RWPE2 (cell line): ENCODE results near the gene SIM2.
A peak's percentile ranks its signal among the peaks of the same experiment; 100 is the strongest.

Experiments used
- ATAC-seq: fragments of 200-7000 bp; cut with Tn5 transposase; 3 replicates; pipeline ENCODE4 v1.9.1; 2021; ENCODE audit warnings: low read depth
- DNase-seq: peaks from one replicate; pipeline ENCODE4 v3.0.0-alpha.2; 2020; ENCODE audit warnings: low spot score
- H3K27ac ChIP-seq: fragments of 450-650 bp; 2 replicates; pipeline ENCODE4 v1.5.1; 2017; ENCODE audit warnings: mild to moderate bottlenecking; ENCODE audit not compliant: poor library complexity, severe bottlenecking
- H3K27me3 ChIP-seq: fragments of 250-450 bp; sonication (Bioruptor Pico); 2 replicates; pipeline ENCODE4 v1.5.1; 2021; ENCODE audit warnings: mild to moderate bottlenecking, moderate library complexity; ENCODE audit not compliant: insufficient read depth, poor library complexity, severe bottlenecking
- H3K36me3 ChIP-seq: fragments of 250-450 bp; sonication (Bioruptor Pico); 2 replicates; pipeline ENCODE4 v1.5.1; 2020; ENCODE audit warnings: low read depth, mild to moderate bottlenecking, moderate library complexity
- H3K4me1 ChIP-seq: fragments of 250-450 bp; sonication (Bioruptor Pico); 2 replicates; pipeline ENCODE4 v1.5.1; 2021; ENCODE audit warnings: mild to moderate bottlenecking, moderate library complexity; ENCODE audit not compliant: insufficient read depth, poor library complexity, severe bottlenecking
- H3K4me3 ChIP-seq: fragments of 250-450 bp; sonication (Bioruptor Pico); 2 replicates; pipeline ENCODE4 v1.5.1; 2021; ENCODE audit warnings: mild to moderate bottlenecking, moderate library complexity; ENCODE audit not compliant: severe bottlenecking
- H3K9me3 ChIP-seq: fragments of 250-450 bp; sonication (Bioruptor Pico); 2 replicates; pipeline ENCODE4 v1.5.1; 2021; ENCODE audit warnings: mild to moderate bottlenecking, moderate library complexity; ENCODE audit not compliant: severe bottlenecking
- TF ChIP-seq, protein P1 (sequence below): fragments of 450-650 bp; IDR thresholded peaks from one replicate; pipeline ENCODE4 v1.5.1; 2017; ENCODE audit warnings: mild to moderate bottlenecking, moderate library complexity; ENCODE audit not compliant: poor library complexity, severe bottlenecking

SIM2 gene

GRCh38 chr21:36706951-36707762, 8.2 kb downstream of the SIM2 start:
- Histone ChIP-seq H3K36me3 (peaks cover 14% of the 10 kb centered on the region), H3K9me3 (no peaks in the 10 kb centered on the region)
- TF ChIP-seq, protein P1, sequence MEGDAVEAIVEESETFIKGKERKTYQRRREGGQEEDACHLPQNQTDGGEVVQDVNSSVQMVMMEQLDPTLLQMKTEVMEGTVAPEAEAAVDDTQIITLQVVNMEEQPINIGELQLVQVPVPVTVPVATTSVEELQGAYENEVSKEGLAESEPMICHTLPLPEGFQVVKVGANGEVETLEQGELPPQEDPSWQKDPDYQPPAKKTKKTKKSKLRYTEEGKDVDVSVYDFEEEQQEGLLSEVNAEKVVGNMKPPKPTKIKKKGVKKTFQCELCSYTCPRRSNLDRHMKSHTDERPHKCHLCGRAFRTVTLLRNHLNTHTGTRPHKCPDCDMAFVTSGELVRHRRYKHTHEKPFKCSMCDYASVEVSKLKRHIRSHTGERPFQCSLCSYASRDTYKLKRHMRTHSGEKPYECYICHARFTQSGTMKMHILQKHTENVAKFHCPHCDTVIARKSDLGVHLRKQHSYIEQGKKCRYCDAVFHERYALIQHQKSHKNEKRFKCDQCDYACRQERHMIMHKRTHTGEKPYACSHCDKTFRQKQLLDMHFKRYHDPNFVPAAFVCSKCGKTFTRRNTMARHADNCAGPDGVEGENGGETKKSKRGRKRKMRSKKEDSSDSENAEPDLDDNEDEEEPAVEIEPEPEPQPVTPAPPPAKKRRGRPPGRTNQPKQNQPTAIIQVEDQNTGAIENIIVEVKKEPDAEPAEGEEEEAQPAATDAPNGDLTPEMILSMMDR: no peak

DNA sequence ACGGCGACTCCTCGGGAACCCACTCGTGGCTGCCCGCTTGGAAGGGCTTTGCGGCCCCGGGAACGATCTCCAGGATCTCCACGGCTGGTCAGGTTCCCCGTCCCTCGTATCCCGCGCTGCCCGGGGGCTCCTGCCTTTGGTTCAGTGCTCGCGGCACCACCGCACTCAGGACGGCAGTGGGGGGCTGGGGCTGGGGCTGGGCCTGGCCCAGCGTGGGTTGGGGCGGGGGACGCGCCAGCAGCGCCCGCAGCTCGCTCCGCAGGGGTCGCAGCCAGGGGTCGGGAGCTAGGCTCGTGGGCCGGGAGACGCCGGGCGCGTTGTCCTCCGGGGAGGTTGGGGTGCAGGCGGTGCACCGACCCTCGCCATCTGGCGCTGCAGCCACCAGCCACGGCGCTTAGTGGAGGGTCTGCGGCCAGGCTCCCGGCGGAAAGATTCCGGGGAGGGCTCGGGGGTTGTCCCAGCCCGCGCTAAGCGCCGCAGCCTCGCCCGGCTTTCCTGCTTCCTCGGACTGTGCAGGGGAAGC, 8.9 kb downstream of the SIM2 start:
- DNase-seq: no peak
- Histone ChIP-seq H3K9me3 (no peaks in the 10 kb centered on the region), H3K4me1 (peaks cover 23% of the 10 kb centered on the region), H3K27ac (peak overlapping the region; percentile 82), H3K36me3 (peaks cover 17% of the 10 kb centered on the region), H3K27me3 (no peaks in the 10 kb centered on the region), H3K4me3 (peak overlapping the region; percentile 25)
- no peak for ATAC-seq
- TF ChIP-seq, protein P1: no peak

More at GRCh38 chr21:36706951-36707762, 8.2 kb downstream of the SIM2 start:
- Histone ChIP-seq H3K4me3 (peak overlapping the region; percentile 25), H3K4me1 (peaks cover 23% of the 10 kb centered on the region), H3K27me3 (no peaks in the 10 kb centered on the region), H3K27ac (peak overlapping the region; percentile 82)
- DNase-seq (no peak), ATAC-seq (no peak)

GRCh38 chr21:36708286-36709029, 9.5 kb downstream of the SIM2 start:
- DNase-seq: no peak
- H3K27ac ChIP-seq: peak overlapping the region; percentile 82
- no peak for ATAC-seq
- no peaks in the 10 kb centered on the region for H3K9me3 ChIP-seq
- TF ChIP-seq, protein P1: no peak
- peak overlapping the region; percentile 25 for H3K4me3 ChIP-seq
- peaks cover 29% of the 10 kb centered on the region for H3K4me1 ChIP-seq
- H3K36me3 ChIP-seq: peaks cover 23% of the 10 kb centered on the region
- H3K27me3 ChIP-seq: no peaks in the 10 kb centered on the region

- Histone ChIP-seq H3K36me3 (peaks cover 31% of the 10 kb centered on the region), H3K27me3 (no peaks in the 10 kb centered on the region), H3K4me3 (peak overlapping the region; percentile 25), H3K9me3 (no peaks in the 10 kb centered on the region), H3K27ac (peak overlapping the region; percentile 82), H3K4me1 (peaks cover 37% of the 10 kb centered on the region)
- DNase-seq (peak; percentile 60), ATAC-seq (peak; percentile 1; the same call in 1 of the 3 replicates)
- TF ChIP-seq, protein P1: no peak
Observed at GRCh38 chr21:36709030-36709867, 10.3 kb downstream of the SIM2 start.
